ENCODE results near the gene ZNF804A.
A peak's percentile ranks its signal among the peaks of the same experiment; 100 is the strongest.

The ZNF804A gene

GRCh38 chr2:184599054-184599871 is 934 bp downstream of the ZNF804A start:
- TF ChIP-seq CTCF (IDR thresholded peaks at IDR 0.05; ENCODE audit: low read depth, low read length, missing control alignments), result no peak
- DNase-seq (ENCODE audit: extremely low read depth, low read depth), result no peak
- peak overlapping the region; percentile 32; the same call in 1 of the 2 replicates for H3K4me3 ChIP-seq (replicated peaks; ENCODE audit: low read depth, low read length)

GRCh38 chr2:184599872-184600222 is 1.5 kb downstream of the ZNF804A start:
- no peak for TF ChIP-seq CTCF (IDR thresholded peaks at IDR 0.05; ENCODE audit: low read depth, low read length, missing control alignments)
- DNase-seq (ENCODE audit: extremely low read depth, low read depth), result no peak
- no peak overlapping the region for H3K4me3 ChIP-seq (replicated peaks; ENCODE audit: low read depth, low read length)

DNA sequence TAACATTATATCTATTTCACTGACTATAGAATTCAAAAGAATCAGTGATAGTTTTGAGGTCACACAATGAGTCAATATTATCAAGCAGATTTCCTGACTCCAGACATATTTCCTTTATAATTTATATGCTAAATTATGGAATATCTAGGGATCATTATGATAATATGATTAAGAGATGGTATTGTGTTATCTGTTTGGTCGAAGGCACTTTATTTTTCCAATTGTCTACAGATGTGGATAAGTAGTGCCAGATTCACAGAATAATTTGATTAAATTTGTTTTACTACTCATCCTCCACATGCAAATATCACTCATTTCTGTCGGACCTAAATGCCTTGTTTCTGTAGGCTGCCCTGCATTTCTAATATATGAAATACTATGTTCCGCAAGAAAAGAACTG is 4.4 kb downstream of the ZNF804A start:
- H3K4me3 ChIP-seq (replicated peaks; ENCODE audit: low read depth, low read length), result no peak overlapping the region
- no peak for DNase-seq (ENCODE audit: extremely low read depth, low read depth)
- TF ChIP-seq CTCF (IDR thresholded peaks at IDR 0.05; ENCODE audit: low read depth, low read length, missing control alignments), result no peak

DNA sequence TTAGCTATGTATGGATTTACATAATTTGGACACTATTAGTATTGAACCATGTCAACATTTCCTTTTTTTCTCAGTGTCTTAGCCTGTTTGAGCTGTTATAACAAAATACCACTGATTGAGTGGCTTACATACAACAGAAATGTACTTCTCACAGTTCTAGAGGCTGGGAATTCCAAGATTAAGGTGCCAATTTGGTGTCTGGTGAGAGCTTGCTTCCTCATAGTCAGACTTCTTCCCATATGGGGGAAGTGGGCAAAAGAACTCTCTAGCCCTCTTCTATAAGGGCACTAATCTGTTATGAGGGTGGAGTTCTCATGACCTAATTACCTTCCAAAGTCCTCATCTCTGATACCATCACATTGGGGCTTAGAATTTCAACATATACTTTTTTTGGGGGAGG is 12.6 kb downstream of the ZNF804A start:
- TF ChIP-seq CTCF (IDR thresholded peaks at IDR 0.05; ENCODE audit: low read depth, low read length, missing control alignments), result no peak
- DNase-seq (ENCODE audit: extremely low read depth, low read depth), result no peak
- H3K4me3 ChIP-seq (replicated peaks; ENCODE audit: low read depth, low read length), result no peak overlapping the region

DNA sequence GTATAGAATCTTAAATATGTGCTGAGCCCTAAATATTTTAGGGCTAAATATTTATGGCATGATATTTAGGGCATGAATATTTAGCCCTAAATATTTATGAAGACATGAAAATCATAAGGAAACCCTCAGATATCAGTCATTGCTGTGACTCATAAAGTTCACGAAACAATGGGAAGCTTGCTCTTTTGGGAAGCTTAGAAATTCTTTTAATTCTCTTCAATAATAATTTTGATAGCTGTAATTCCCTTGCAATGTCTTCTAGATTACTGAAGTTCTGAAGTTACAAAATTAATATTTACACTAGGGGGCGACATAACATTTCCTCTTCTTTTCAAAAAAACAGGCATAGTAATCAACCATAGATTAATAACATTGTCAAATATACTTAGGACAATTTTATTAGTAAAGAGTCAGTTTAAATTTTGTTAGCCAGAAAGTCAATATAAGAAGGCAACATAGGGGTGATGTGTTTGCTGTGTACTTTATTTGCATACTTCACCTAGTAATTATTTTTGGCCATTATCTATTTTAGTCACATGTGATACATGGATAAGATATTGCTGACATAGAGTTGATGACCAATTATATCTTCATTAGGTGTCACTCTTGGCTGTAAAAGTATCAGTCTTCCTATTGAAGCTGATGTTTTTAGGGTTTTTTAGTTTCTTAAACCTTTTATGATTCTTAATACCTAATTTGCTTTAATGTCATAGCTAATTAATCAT is 13.2 kb downstream of the ZNF804A start:
- no peak for DNase-seq (ENCODE audit: extremely low read depth, low read depth)
- H3K4me3 ChIP-seq (replicated peaks; ENCODE audit: low read depth, low read length), result no peak overlapping the region
- TF ChIP-seq CTCF (IDR thresholded peaks at IDR 0.05; ENCODE audit: low read depth, low read length, missing control alignments), result peak; percentile 14

DNA sequence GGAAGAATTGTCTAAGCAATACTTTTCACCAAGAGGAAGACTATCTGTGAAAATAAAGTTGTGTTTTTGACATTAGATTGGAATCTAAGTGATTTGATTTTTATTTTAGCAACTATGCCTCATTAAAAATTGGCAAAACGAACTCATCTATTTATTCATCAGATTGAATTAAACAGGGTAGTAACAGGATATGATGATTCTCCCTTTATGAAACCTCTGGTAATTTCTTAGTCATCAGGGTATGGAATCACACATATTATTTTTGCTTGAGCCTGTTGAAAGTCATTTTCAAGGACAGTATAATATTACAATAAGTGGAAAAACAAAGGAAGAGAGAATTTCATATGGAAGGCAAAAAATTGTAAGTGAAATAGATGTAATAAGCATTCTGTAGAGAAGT is 22.0 kb downstream of the ZNF804A start:
- TF ChIP-seq CTCF (IDR thresholded peaks at IDR 0.05; ENCODE audit: low read depth, low read length, missing control alignments), result no peak
- no peak overlapping the region for H3K4me3 ChIP-seq (replicated peaks; ENCODE audit: low read depth, low read length)
- DNase-seq (ENCODE audit: extremely low read depth, low read depth), result no peak
